GM21381 (cell line): ENCODE measurements around the gene ATP7A.
"Not testable (repeated sequence)": the region's sequence is repeated elsewhere in the genome, so short reads cannot be mapped to it uniquely, and the experiment has no call there.

Experiments
- ATAC-seq: cut with Tn5 transposase; IDR thresholded peaks from one replicate; pipeline ENCODE4 v1.9.1; 2021; ENCODE audit warnings: mild to moderate bottlenecking, moderate library complexity; ENCODE audit not compliant: unreplicated experiment

ATP7A gene

GRCh38 chrX:77945031-77945430 is 34.5 kb downstream of the ATP7A start:
- not testable (repeated sequence) for ATAC-seq

GRCh38 chrX:77945910-77946545 is 35.5 kb downstream of the ATP7A start:
- ATAC-seq = no peak

- no peak for ATAC-seq
Observed at GRCh38 chrX:77946571-77946970, 36.1 kb downstream of the ATP7A start.

GRCh38 chrX:77949840-77950239 is 39.3 kb downstream of the ATP7A start:
- ATAC-seq = no peak

- ATAC-seq = no peak
Observed at GRCh38 chrX:77952173-77952572, 41.7 kb downstream of the ATP7A start.

- ATAC-seq = no peak
Observed at GRCh38 chrX:77953302-77953701, 42.8 kb downstream of the ATP7A start.

GRCh38 chrX:77953708-77954107 is 43.2 kb downstream of the ATP7A start:
- ATAC-seq = no peak

- ATAC-seq = no peak
Observed at GRCh38 chrX:77960567-77960966, 50.1 kb downstream of the ATP7A start.

- no peak for ATAC-seq
Observed at GRCh38 chrX:77961063-77961462, 50.6 kb downstream of the ATP7A start.

- ATAC-seq = no peak
Observed at GRCh38 chrX:77962068-77962902, 51.8 kb downstream of the ATP7A start.

GRCh38 chrX:77966361-77966760 is 55.9 kb downstream of the ATP7A start:
- ATAC-seq = no peak

- no peak for ATAC-seq
Observed at GRCh38 chrX:77967631-77968030, 57.1 kb downstream of the ATP7A start.

GRCh38 chrX:77969538-77969937 is 59.0 kb downstream of the ATP7A start, which contains the start of gene PGAM4:
PGAM4 (minus strand) TSS chrX:77969638; CDS start chrX:77969638, 0 bp downstream.
- no peak for ATAC-seq

GRCh38 chrX:77975755-77976154 is 65.3 kb downstream of the ATP7A start:
- ATAC-seq = no peak

- no peak for ATAC-seq
Observed at GRCh38 chrX:77977095-77977494, 66.6 kb downstream of the ATP7A start.

GRCh38 chrX:77977518-77977917 is 67.0 kb downstream of the ATP7A start:
- ATAC-seq = no peak

GRCh38 chrX:77979870-77980269 is 69.4 kb downstream of the ATP7A start:
- ATAC-seq = no peak

- ATAC-seq = no peak
Observed at GRCh38 chrX:78011846-78012245, 101.4 kb downstream of the ATP7A start.

- no peak for ATAC-seq
Observed at GRCh38 chrX:78019586-78020483, 109.3 kb downstream of the ATP7A start.

- ATAC-seq = no peak
Observed at GRCh38 chrX:78024349-78025059, 114.0 kb downstream of the ATP7A start.

GRCh38 chrX:78027798-78028197 is 117.3 kb downstream of the ATP7A start:
- no peak for ATAC-seq
